SK-N-SH treated with all-trans-retinoic acid at 6 μM for 48 hours (cell line): ENCODE measurements around the gene SAP30.

Experiments used
- ZFP3 ChIP-seq: fragments of 250-450 bp; sonication (Bioruptor Pico); IDR thresholded peaks from 2 replicates; pipeline ENCODE4 v1.5.0; 2020; ENCODE audit warnings: mild to moderate bottlenecking, moderate library complexity
- TF ChIP-seq, protein P1 (sequence below): fragments of 250-450 bp; sonication (Bioruptor Pico); IDR thresholded peaks from 2 replicates; pipeline ENCODE4 v1.8.0; 2020; ENCODE audit warnings: mild to moderate bottlenecking, moderate library complexity, borderline replicate concordance

DNA sequence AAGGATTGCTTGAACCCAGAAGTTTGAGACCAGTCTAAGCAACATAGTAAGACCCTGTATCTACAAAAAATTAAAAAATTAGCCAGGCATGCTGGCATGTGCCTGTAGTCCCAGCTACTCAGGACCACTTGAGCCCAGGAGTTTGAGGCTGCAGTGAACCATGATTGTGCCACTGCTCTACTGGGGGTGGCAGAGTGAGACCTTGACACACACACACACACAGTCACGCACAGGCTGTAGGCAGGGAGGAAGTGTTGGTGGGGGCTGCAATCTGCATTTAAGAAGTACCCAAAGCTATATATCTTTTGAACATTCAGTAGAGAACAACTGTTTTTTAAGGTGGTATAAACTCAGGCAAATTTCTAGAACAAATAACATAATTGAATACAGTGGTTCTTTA, 20.9 kb downstream of the SAP30 start:
- no peak for TF ChIP-seq ZFP3 (CRISPR knock-in tag)
- TF ChIP-seq, protein P1, sequence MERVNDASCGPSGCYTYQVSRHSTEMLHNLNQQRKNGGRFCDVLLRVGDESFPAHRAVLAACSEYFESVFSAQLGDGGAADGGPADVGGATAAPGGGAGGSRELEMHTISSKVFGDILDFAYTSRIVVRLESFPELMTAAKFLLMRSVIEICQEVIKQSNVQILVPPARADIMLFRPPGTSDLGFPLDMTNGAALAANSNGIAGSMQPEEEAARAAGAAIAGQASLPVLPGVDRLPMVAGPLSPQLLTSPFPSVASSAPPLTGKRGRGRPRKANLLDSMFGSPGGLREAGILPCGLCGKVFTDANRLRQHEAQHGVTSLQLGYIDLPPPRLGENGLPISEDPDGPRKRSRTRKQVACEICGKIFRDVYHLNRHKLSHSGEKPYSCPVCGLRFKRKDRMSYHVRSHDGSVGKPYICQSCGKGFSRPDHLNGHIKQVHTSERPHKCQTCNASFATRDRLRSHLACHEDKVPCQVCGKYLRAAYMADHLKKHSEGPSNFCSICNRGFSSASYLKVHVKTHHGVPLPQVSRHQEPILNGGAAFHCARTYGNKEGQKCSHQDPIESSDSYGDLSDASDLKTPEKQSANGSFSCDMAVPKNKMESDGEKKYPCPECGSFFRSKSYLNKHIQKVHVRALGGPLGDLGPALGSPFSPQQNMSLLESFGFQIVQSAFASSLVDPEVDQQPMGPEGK = no peak
